NOMO-1 (cell line): ENCODE measurements around the gene SPINK13.
"Not testable (repeated sequence)": the region's sequence is repeated elsewhere in the genome, so short reads cannot be mapped to it uniquely, and the experiment has no call there.

ENCODE experiments used
- DNase-seq, 2 experiments: peaks; one replicate each; lab custom pipeline; 2025; ENCODE audit not compliant: unreplicated experiment in 2 of 2; lab: John Stamatoyannopoulos, UW

Gene SPINK13, protein sequence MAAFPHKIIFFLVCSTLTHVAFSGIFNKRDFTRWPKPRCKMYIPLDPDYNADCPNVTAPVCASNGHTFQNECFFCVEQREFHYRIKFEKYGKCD

DNA sequence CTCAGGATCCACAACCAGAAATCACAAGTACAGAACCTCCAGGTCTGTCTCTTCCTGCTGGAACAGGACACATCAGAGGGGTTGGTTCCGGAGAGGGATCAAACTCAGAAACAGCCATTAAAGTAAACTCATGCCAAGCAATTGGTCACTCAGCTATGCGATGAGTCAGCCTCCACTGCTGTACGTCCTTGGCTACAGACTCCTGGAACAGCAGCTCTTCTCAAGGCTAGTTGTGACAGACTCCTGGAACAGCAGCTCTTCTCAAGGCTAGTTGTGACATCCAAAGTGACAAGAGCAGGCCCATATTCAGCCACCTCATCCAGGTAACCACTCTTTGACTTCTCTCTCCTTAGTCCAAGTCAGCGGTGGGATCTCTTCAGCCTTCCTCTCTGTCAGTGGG is at the start of gene SPINK13:
TSS of gene SPINK13 (plus strand) at position 229 of the 400 bp plus-strand sequence. CDS start 1,279 bp downstream, outside the sequence.
- no peak for DNase-seq

DNA sequence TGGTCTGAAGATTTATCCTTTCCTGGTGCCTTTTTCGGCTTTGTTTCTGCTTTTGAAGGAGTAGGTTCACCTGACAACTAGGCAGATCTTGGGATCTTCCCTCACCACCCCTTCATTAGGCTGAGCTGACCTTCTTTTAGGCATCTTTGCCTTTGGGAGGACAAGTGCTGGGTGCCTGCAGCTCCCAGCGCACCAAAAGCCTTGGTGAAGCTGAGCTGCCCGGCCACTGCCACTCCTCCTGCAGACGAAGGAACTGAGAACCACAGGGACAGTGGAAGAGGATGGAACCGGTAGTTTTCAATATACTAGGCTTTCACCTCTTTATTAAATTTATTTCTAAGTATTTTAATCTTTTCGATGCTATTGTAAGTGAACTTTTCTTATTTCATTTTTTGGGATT is 47.1 kb upstream of the SPINK13 start:
- no peak for DNase-seq

DNA sequence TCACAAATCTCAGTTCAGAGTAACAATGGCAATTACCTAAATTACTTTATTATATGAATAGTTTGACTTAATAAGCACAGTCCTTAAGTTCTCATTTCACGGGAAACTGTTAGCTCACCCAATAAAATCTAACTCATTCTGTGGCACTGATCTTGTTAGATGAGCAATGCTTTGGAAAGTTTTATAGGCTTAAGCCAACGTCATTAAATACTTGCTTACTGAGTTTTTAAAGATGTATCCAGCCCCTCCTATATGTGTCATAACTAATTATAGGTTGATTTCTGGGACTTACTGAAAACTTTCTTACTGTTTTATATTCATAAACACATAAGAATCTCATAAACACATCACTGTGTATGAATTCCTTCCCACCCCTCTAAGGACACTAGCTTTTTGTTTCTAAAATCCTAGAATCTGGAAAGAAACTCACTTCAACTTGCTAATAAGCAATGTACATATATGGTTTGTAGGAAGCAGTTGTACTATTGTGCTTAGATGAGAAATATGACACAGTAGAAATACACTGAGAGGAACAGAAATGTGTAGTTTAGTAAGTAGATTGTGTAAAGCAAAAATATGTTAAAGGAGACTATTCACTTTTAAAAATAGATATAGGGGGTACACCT is 44.4 kb upstream of the SPINK13 start:
- DNase-seq, result no peak

DNA sequence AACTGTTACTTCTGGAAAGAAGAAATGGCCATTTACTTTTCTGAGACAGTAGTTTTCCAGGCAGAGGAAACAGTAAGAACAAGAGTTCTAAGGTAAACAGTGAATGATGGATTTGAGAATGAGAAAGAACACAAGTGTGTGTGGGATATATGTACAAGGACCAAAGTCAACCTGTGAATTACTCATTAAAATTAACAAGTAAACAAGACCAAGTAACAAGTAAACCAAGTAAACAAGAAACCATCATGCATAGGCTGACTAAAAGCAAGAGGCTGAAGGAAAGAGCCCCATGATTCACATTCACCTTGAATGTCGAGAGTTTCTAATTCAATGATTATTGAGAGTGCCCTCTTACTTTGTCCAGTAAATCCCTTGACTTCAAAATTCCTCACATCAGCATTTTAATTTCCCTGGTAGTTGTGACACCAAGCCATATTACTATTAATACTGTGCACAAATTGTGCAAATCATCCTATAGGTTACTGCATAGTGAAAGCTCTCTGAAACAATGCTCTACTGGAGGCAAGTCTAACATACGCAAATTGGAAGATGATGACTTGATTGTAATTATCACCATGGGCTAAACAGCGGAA is 40.1 kb upstream of the SPINK13 start:
- DNase-seq, result no peak

DNA sequence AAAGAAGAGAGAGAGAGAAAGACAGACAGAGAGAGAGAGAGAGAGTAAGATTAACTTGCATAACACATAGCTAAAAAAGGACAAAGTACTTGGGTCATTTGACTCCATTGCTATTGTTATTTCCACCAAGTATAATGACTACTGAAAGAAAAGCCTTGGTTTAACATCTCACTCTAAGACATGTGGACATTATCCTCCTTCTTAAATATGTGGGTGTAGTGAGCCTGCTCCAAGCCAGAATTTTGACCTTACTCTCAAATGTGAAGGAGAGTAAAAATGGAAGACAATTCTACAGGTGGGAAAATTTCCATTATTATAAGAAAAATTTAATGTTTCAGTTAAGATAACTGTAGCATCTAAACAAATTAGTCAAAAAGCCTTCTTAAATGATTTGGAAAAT is 38.8 kb upstream of the SPINK13 start:
- no peak for DNase-seq

DNA sequence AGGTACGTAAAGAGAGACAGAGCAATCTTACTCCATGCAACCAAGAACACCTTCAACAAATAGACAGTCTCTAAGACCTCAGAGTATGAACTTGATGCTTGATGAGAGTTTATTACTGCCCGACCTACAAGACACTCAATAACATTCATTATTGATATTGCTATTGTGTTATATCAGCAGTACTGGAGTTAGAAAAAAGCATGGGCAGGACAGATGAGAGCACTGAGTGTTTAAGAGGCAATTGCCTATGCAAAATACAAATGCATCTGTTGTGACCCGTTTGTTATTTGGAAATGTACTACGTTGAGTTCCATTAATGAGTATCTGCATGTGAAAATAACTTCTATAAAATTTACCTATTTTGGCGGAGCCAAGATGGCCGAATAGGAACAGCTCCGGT is 38.4 kb upstream of the SPINK13 start:
- no peak for DNase-seq

DNA sequence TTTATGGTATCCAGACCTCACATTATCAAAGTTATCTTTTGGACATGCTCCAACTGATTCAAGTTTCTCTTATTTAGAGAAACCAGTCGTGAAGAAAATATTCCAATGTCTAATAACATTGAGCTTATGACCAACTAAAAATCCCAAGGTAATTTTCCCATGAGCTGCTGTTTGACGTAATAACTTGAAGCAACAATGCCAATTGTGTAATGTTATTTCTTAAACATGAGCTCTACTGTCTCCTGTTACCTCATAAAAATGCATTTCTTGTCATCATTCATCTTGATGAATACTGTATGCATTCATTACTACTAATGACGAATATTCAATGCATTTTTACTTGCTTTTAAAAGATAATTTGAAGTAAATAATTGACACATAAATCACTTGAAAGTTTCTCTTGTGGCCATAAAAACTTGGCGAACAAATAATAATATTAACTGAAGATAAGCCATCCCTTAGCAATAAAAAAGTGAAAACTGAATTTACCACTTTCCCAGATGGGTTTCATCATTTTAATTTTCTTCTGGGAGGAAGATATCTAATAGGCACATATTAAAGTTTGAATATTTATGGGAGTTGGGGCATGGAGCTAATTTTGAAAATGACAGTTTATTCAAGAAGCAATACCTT is 30.7 kb upstream of the SPINK13 start:
- DNase-seq, result no peak

DNA sequence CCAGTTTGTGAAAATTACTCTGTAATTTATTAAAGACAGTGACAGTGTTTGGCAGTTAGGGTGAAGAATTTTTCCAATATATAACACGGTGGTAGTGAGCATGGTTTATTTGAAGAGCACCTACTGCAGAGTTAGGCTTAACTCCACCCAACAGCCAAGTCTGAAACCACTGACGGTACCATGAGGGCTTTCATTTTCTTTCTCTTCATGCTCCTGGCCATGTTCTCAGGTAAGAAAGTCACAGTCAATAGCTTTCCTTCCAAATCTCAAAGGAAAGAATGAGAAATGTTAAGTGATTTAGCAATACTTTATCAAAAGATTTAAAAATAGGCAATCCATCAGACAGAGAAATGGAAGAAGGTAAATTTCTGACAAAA is 30.2 kb upstream of the SPINK13 start, which contains the start of gene MARCOL:
TSS of gene MARCOL (plus strand) at position 108 of the 377 bp plus-strand sequence. CDS start at position 181, 73 bp downstream.
- DNase-seq, result no peak

DNA sequence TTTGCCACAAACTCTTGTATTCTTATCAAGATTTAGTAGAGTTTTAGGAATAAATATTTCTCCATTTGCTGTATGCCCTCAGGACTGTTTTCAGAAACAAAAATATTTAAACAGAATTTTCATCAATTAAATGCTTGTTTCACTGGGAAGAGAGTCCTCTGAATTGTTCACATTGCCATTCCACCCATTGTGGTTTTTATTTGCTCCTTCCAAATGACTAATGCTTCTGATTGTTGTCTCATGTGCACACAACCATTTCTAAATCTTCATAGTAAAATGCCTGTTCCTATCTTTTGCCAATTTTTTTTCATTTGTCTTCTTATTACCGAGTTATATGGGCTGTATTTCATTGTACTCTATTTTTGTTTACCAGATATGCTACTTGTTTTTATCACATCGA is 19.7 kb upstream of the SPINK13 start:
- DNase-seq, result no peak

DNA sequence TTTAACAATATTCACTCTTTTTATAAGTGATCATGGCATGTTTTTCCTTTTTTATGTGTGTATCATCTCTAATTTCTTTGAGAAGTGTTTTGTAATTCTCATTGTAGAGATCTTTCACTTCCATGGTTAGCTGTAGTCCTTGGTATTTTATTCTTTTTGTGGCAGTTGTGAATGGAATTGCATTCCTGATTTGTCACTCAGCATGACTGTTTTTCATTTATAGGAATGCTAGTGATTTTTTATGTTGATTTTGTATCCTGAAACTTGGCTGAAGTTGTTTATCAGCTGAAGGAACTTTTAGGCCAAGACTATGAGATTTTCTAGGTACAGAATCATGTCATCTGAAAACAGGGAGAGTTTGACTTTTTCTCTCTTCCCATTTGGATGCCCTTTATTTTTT is 13.1 kb upstream of the SPINK13 start:
- no peak for DNase-seq

DNA sequence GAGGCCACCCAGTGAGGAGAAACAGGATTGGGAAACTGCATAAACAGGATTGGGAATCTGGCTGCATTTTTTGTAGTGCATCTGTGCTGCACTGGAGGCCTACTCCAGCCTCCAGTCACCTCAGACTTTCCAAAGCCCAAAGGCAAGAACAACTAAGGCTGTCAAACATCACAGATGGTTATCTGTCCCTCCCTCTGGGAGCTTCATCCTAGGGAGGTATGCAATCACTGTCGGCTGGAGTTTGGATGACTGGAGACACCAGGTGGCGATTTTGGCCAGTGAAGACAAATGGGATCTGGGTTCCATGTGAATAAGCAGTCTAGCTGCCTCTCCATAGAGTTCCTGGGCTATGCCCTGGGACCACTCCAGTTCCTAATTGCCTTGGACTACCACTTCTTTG is 9.3 kb upstream of the SPINK13 start:
- no peak for DNase-seq

DNA sequence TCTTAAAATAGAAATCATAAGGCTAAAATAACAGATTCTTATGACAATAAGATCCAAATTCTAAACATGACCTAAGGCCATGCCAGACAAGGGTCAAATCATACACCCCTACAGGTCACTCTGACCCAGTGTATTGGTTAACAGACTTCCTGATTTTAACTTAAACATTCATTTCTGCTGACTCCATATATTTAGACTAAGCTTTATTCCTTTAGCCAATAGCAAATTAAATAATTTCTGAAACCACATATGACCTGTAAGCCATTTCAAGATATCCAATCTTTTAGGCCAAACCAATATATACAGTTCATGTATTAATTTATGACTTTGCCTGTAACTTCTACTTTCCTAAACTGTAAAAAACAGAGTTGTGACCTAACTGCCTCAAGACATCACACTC is 7.4 kb upstream of the SPINK13 start:
- no peak for DNase-seq

DNA sequence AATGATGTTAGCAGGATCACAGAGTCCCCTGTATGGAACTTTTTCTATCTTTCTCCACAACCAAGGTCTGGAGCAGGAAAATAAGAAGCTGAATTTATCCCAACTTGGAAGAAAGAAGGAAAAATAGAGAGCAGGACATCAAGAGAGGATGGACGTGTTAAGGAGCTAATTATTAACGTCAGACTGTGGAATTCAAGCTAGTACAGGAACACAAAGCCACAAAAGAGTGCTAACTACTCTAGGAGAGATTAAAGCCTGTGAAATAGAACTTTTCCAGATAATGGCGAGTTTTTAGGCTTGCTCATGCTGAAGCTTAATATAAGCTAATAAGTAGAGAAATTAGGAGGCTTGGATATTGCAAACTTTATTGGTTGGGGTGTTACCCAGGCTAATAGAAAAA is 632 bp upstream of the SPINK13 start:
- no peak for DNase-seq

DNA sequence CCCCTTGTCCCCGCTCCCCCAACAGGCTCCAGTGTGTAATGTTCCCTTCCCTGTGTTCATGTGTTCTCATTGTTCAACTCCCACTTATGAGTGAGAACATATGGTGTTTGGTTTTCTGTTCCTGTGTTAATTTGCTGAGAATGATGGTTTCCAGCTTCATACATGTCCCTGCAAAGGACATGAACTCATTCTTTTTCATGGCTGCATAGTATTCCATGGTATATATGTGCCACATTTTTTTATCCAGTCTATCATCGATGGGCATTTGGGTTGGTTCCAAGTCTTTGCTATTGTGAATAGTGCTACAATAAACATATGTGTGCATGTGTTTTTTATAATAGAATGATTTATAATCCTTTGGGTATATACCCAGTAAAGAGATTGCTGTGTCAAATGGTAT is 6.5 kb downstream of the SPINK13 start:
- not testable (repeated sequence) for DNase-seq

DNA sequence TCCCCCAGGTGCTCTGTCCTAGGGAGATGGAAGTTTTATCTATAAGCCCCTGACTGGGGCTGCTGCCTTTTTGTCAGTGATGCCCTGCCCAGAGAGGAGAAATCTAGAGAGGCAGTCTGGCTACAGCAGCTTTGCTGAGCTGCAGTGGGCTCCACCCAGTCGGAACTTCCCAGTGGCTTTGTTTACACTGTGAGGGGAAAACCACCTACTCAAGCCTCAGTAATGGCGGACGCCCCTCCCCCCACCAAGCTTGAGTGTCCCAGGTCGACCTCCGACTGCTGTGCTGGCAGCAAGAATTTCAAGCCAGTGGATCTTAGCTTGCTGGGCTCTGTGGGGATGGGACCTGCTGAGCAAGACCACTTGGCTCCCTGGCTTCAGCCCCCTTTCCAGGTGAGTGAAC is 12.3 kb downstream of the SPINK13 start:
- not testable (repeated sequence) for DNase-seq

DNA sequence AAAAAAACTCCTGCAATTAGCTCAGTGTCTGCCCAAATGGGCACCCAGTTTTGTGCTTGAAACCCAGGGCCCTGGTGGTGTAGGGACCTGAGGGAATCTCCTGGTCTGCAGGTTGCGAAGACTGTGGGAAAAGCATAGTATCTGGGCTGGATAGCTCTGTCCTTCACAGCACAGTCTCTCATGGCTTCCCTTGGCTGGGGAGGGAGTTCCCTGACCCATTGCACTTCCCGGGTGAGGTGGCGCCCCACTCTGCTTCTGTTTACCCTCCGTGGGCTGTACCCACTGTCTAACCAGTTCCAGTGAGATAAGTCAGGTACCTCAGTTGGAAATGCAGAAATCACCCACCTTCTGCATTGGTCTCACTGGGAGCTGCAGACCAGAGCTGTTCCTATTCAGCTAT is 12.7 kb downstream of the SPINK13 start:
- DNase-seq, result not testable (repeated sequence)

DNA sequence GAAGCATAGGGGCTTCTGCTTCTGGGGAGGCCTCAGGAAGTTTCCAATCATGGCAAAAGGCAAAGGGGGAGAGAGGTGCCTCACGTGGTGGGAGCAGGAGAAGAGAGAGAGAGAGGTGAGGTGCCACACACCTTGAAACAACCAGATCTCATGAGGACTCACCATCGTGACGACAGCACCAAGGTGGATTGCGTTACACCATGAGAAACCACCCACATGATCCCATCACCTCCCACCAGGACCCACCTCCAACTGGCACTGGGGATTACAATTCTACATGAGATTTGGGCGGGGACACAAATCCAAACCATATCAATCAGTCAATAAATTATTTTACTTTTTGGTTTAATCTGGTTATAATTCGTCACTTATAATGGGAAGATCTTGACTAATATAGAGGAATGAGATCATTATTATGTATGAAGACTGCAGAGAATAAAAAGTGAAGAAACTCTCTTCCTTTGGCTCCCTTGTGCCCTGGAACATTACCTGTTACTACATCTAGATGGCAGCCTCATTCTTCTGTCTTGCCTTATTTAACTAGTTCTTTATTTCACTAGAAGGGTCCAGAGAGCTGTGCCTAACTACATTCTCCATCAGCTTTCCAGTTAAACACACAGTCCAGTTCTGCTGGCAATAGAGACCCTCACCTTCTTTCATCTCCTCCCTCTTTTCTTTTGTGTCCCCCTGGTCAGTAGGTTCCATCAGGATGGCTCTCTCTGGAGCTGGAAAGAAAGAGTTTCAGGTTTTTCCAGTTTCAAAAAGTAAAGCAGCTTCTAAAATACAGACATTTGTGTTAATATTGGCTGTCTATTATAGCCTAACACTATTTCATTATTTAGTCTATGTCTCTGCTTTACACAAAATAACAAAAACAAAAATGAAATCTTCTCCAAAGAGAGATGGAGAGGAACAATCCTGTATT is 21.9 kb downstream of the SPINK13 start:
- DNase-seq, result peak in 1 of 2 experiments; percentile 18

DNA sequence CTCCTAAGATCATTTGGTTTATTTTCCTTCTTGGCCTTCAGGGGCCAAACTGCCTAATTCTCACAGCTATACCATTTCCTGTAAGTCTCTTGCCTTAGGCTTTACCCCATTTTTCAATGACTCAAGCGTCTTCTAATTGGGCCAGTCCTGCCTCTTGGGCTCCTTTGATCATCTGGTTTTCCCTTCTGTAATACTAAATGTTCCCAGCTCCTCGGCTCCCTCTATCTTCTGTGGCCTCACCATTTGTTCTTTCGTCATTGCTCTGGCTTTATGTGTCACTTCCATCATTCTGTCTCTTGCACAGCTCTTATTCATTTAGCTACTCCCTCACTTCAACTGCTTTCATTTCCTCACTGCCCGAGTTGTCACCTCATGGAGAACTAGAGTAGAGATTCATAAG is 29.1 kb downstream of the SPINK13 start:
- DNase-seq, result no peak

DNA sequence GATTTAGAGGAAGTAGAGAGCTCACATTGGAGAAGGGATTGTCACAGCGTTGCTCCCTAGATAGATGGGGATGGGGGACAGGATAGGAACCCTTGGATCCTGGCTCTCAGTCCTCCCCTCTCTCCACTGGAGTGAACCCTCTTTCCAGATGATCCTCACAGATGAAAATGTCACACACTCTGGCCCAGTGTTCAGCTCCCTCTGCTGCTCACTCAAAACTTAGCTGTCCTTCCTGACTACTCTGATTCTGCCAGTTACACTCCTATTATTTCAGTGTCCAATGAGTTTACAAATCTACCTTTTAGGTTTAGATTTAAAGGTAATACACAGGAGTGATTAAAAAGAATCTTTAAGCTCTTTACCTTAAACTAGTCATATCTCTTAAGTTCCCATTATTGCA is 37.9 kb downstream of the SPINK13 start:
- no peak for DNase-seq

DNA sequence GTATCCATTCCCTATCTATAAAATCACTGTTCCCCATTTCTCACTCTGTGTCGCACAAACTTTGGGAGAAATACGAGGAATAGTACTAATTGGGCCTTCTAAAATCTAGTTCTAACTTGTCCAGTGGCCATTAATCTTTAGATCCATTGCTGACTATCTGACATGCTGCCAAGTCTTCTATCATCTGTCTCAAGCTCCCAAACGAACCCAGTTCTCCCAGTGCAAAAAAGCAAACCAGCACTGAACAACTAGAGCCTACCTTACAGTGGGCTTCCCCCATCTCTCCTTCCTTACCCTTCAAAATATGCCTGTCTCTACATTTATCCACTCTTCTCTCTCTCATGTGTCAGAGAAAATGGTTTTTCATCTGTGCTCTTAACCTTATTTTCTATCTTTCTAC is 40.4 kb downstream of the SPINK13 start:
- no peak for DNase-seq

DNA sequence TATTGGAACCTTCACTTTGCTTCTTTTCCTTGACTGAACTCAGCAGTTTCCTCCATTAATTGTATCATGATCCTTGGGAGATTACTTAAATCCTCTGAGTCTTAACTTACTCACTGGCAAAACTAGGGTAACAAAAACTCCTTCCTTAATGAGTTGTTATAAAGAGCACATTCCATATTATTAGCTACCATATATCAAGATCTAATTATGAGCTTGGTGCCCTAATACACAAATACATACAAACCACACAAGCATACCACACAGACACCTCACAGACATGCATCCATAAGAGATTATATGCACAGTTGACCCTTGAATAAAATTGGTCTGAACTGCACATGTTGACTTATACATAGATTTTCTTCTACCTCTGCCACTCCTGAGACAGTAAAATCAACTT is 41.2 kb downstream of the SPINK13 start:
- DNase-seq, result no peak
